ENCODE results near the gene BCL2L13. TPM values are rescaled to one million over a fixed set of nuclear protein-coding genes. Genes with fewer than 3 reads are reported as not detected.

Gene BCL2L13
- total RNA-seq, 2 donors from 2014 or later: 37.5 to 44.2 TPM

DNA sequence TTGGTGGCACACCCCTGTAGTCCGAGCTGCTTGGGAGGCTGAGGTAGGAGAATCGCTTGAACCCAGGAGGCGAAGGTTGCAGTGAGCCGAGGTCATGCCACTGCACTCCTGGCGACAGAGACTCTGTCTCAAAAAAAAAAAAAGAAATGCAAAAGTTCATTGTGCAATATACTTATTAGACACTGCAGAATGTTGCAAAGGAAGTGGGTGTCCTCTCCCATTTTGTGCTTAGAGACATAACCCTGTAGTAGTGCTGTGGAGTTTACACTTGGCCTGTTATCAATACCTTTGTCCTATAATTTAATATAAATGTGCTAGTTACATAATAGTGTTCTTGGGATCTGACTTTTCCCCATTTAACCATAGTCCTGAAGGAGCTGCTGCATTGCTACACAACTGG is 9.4 kb downstream of the BCL2L13 start:
- Mint-ChIP-seq H3K9me3 (peaks cover 2% of the 10 kb centered on the region), H3K4me3 (no peak overlapping the region)
- 100% methylated on average over 5 of the region's 5 CpGs; no CpG with 5 or more reads in 1 of the 2 experiments for WGBS, 2 experiments (ENCODE audit: insufficient coverage in 1 of 2, insufficient read length in 1 of 2)

DNA sequence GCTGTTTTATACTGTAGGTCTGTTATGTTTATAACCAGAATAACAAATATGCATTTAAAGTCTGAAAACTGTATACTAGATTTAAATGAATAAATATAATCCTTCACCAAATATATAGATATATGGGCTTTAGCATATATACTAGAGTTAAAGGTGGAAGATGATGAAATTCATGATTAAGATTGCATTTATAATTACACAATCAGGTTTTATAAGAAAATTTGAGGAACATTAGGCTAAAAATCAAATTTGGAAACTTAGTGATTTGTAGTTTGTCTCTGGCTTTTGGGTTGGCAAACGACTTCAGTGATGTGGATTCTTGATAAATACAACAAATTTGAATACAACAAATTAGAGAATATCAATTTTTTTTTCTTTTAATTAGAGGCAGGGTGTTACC is 10.0 kb downstream of the BCL2L13 start:
- Histone ChIP-seq H3K27ac (ENCODE audit: low read depth, low read length) (no peak overlapping the region), H3K9ac (ENCODE audit: extremely low read depth, low read length, poor library complexity, severe bottlenecking) (no peak overlapping the region), H3K4me3 (ENCODE audit: low read length) (no peak overlapping the region), H3K9me3 (ENCODE audit: control insufficient read depth, low read length) (no peaks in the 10 kb centered on the region), H3K36me3 (ENCODE audit: control insufficient read depth, insufficient read depth, low read length) (peaks cover 11% of the 10 kb centered on the region), H3K27me3 (ENCODE audit: control insufficient read depth, insufficient read depth, low read length, poor library complexity, severe bottlenecking) (no peaks in the 10 kb centered on the region), H3K4me1 (ENCODE audit: control insufficient read depth, insufficient read depth, low read length) (no peaks in the 10 kb centered on the region)
- H3K27me3 Mint-ChIP-seq (ENCODE audit: insufficient read depth): no peaks in the 10 kb centered on the region
- no CpG with 5 or more reads among the region's 1 CpG for WGBS, 2 experiments (ENCODE audit: insufficient coverage in 1 of 2, insufficient read length in 1 of 2)
- H3K4me3 Mint-ChIP-seq: no peak overlapping the region
- peaks cover 14% of the 10 kb centered on the region for H3K36me3 Mint-ChIP-seq (ENCODE audit: low read depth)
- TF ChIP-seq, protein P1, sequence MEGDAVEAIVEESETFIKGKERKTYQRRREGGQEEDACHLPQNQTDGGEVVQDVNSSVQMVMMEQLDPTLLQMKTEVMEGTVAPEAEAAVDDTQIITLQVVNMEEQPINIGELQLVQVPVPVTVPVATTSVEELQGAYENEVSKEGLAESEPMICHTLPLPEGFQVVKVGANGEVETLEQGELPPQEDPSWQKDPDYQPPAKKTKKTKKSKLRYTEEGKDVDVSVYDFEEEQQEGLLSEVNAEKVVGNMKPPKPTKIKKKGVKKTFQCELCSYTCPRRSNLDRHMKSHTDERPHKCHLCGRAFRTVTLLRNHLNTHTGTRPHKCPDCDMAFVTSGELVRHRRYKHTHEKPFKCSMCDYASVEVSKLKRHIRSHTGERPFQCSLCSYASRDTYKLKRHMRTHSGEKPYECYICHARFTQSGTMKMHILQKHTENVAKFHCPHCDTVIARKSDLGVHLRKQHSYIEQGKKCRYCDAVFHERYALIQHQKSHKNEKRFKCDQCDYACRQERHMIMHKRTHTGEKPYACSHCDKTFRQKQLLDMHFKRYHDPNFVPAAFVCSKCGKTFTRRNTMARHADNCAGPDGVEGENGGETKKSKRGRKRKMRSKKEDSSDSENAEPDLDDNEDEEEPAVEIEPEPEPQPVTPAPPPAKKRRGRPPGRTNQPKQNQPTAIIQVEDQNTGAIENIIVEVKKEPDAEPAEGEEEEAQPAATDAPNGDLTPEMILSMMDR (conservative IDR thresholded peaks at IDR 0.05): no peak
- no peak overlapping the region for H3K27ac Mint-ChIP-seq
- no peaks in the 10 kb centered on the region for H3K4me1 Mint-ChIP-seq
- peaks cover 5% of the 10 kb centered on the region for H3K9me3 Mint-ChIP-seq
- DNase-seq: no peak

More for the DNA sequence above, 9.4 kb downstream of the BCL2L13 start:
- H3K36me3 Mint-ChIP-seq (ENCODE audit: low read depth): peaks cover 12% of the 10 kb centered on the region
- Histone ChIP-seq H3K27me3 (ENCODE audit: control insufficient read depth, insufficient read depth, low read length, poor library complexity, severe bottlenecking) (no peaks in the 10 kb centered on the region), H3K27ac (ENCODE audit: low read depth, low read length) (no peak overlapping the region), H3K36me3 (ENCODE audit: control insufficient read depth, insufficient read depth, low read length) (peaks cover 11% of the 10 kb centered on the region), H3K9ac (ENCODE audit: extremely low read depth, low read length, poor library complexity, severe bottlenecking) (no peak overlapping the region), H3K4me1 (ENCODE audit: control insufficient read depth, insufficient read depth, low read length) (no peaks in the 10 kb centered on the region), H3K9me3 (ENCODE audit: control insufficient read depth, low read length) (no peaks in the 10 kb centered on the region), H3K4me3 (ENCODE audit: low read length) (no peak overlapping the region)
- H3K27ac Mint-ChIP-seq: no peak overlapping the region
- TF ChIP-seq, protein P1 (conservative IDR thresholded peaks at IDR 0.05): no peak
- H3K27me3 Mint-ChIP-seq (ENCODE audit: insufficient read depth): no peaks in the 10 kb centered on the region
- no peak for DNase-seq
- no peaks in the 10 kb centered on the region for H3K4me1 Mint-ChIP-seq

DNA sequence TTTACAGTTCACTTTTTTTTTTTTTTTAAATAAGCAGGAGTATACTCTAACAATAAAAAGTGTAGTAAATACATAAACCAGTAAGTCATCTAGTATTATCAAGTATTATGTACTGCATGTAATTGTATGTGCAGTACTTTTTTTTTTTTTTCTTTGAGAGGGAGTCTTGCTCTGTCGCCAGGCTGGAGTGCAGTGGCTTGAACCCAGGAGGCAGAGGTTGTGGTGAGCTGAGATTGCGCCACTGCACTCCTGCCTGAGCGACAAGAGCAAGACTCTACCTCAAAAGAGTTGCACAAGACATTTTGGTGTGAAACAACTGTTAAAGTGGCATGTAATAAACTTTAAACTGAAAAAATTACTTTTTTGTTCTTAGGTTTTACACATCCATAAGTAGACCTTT is 16.7 kb downstream of the BCL2L13 start:
- H3K9me3 Mint-ChIP-seq: peaks cover 5% of the 10 kb centered on the region

More for the DNA sequence above, 16.7 kb downstream of the BCL2L13 start:
- H3K4me3 Mint-ChIP-seq: no peak overlapping the region
- H3K4me1 Mint-ChIP-seq: no peaks in the 10 kb centered on the region
- Histone ChIP-seq H3K9me3 (ENCODE audit: control insufficient read depth, low read length) (peaks cover 2% of the 10 kb centered on the region), H3K27ac (ENCODE audit: low read depth, low read length) (no peak overlapping the region), H3K4me3 (ENCODE audit: low read length) (no peak overlapping the region), H3K36me3 (ENCODE audit: control insufficient read depth, insufficient read depth, low read length) (peaks cover 45% of the 10 kb centered on the region), H3K27me3 (ENCODE audit: control insufficient read depth, insufficient read depth, low read length, poor library complexity, severe bottlenecking) (no peaks in the 10 kb centered on the region), H3K4me1 (ENCODE audit: control insufficient read depth, insufficient read depth, low read length) (no peaks in the 10 kb centered on the region), H3K9ac (ENCODE audit: extremely low read depth, low read length, poor library complexity, severe bottlenecking) (no peak overlapping the region)
- DNase-seq: no peak
- TF ChIP-seq, protein P1 (conservative IDR thresholded peaks at IDR 0.05): no peak
- H3K36me3 Mint-ChIP-seq (ENCODE audit: low read depth): peaks cover 44% of the 10 kb centered on the region
- H3K27ac Mint-ChIP-seq: no peak overlapping the region
- H3K27me3 Mint-ChIP-seq (ENCODE audit: insufficient read depth): no peaks in the 10 kb centered on the region
- 93 to 98% methylated on average over 3 of the region's 3 CpGs for WGBS, 2 experiments (ENCODE audit: insufficient coverage in 1 of 2, insufficient read length in 1 of 2)

All from endodermal cell (in vitro differentiated cells).